HG02870 (cell line): ENCODE measurements around the gene NOXA1.
A peak's percentile ranks its signal among the peaks of the same experiment; 100 is the strongest.
"Not testable (repeated sequence)": the region's sequence is repeated elsewhere in the genome, so short reads cannot be mapped to it uniquely, and the experiment has no call there.

ENCODE experiments used
- ATAC-seq: cut with Tn5 transposase; IDR thresholded peaks from one replicate; pipeline ENCODE4 v1.9.1; 2021; ENCODE audit warnings: mild to moderate bottlenecking, moderate library complexity; ENCODE audit not compliant: unreplicated experiment

NOXA1 gene

GRCh38 chr9:137405677-137406081 lies 17.5 kb upstream of the NOXA1 start:
- no peak for ATAC-seq

- no peak for ATAC-seq
These were observed 17.0 kb upstream of the NOXA1 start for GRCh38 chr9:137406085-137406760.

GRCh38 chr9:137406876-137407589 lies 16.2 kb upstream of the NOXA1 start:
- ATAC-seq: no peak

- no peak for ATAC-seq
These were observed 15.4 kb upstream of the NOXA1 start for GRCh38 chr9:137407590-137408300.

GRCh38 chr9:137408651-137409405 lies 14.4 kb upstream of the NOXA1 start:
- no peak for ATAC-seq

GRCh38 chr9:137409515-137409914 lies 13.7 kb upstream of the NOXA1 start:
- ATAC-seq: no peak

- ATAC-seq: not testable (repeated sequence)
These were observed 12.8 kb upstream of the NOXA1 start for GRCh38 chr9:137410236-137410890.

GRCh38 chr9:137410891-137411249 lies 12.3 kb upstream of the NOXA1 start:
- ATAC-seq: no peak

- no peak for ATAC-seq
These were observed 11.9 kb upstream of the NOXA1 start for GRCh38 chr9:137411260-137411644.

- ATAC-seq: no peak
These were observed 11.4 kb upstream of the NOXA1 start for GRCh38 chr9:137411645-137412380.

GRCh38 chr9:137412431-137412830 lies 10.8 kb upstream of the NOXA1 start:
- no peak for ATAC-seq

GRCh38 chr9:137415451-137415850 lies 7.7 kb upstream of the NOXA1 start:
- ATAC-seq: no peak

- ATAC-seq: no peak
These were observed 7.1 kb upstream of the NOXA1 start for GRCh38 chr9:137416006-137416562.

GRCh38 chr9:137416563-137417151 lies 6.5 kb upstream of the NOXA1 start:
- no peak for ATAC-seq

GRCh38 chr9:137417161-137418021 lies 5.8 kb upstream of the NOXA1 start:
- no peak for ATAC-seq

GRCh38 chr9:137421838-137422603 lies 1.2 kb upstream of the NOXA1 start:
- ATAC-seq: no peak

- peak; percentile 16 for ATAC-seq
These were observed 510 bp downstream of the NOXA1 start for GRCh38 chr9:137423514-137424291.
